ENCODE measurements around the gene HOXC11.
A peak's percentile ranks its signal among the peaks of the same experiment; 100 is the strongest.

HOXC11 gene

GRCh38 chr12:53998110-53998899, 25.4 kb downstream of the HOXC11 start:
- DNase-seq (ENCODE audit: low read depth): no peak

GRCh38 chr12:53998900-53999236, 25.9 kb downstream of the HOXC11 start:
- no peak for DNase-seq (ENCODE audit: low read depth)

GRCh38 chr12:53999559-54000115, 26.7 kb downstream of the HOXC11 start:
- no peak for DNase-seq (ENCODE audit: low read depth)

- DNase-seq (ENCODE audit: low read depth): no peak
Observed at GRCh38 chr12:54000116-54001114, 27.5 kb downstream of the HOXC11 start, which contains the start of gene HOXC9. Gene HOXC9, plus strand, starts transcription at chr12:54000161. Its CDS starts 28 bp downstream, at chr12:54000189.

GRCh38 chr12:54001283-54002187, 28.6 kb downstream of the HOXC11 start:
- DNase-seq (ENCODE audit: low read depth): no peak

- DNase-seq (ENCODE audit: low read depth): no peak
Observed at GRCh38 chr12:54002278-54002914, 29.5 kb downstream of the HOXC11 start.

- DNase-seq (ENCODE audit: low read depth): no peak
Observed at GRCh38 chr12:54002915-54003389, 30.0 kb downstream of the HOXC11 start.

GRCh38 chr12:54003625-54004024, 30.7 kb downstream of the HOXC11 start:
- no peak for DNase-seq (ENCODE audit: low read depth)

GRCh38 chr12:54004063-54004840, 31.3 kb downstream of the HOXC11 start:
- no peak for DNase-seq (ENCODE audit: low read depth)

GRCh38 chr12:54004841-54005530, 32.1 kb downstream of the HOXC11 start:
- no peak for DNase-seq (ENCODE audit: low read depth)

GRCh38 chr12:54005531-54005852, 32.6 kb downstream of the HOXC11 start:
- DNase-seq (ENCODE audit: low read depth): no peak

- peak; percentile 74 for DNase-seq (ENCODE audit: low read depth)
Observed at GRCh38 chr12:54005853-54006558, 33.1 kb downstream of the HOXC11 start.

GRCh38 chr12:54006559-54007220, 33.8 kb downstream of the HOXC11 start:
- no peak for DNase-seq (ENCODE audit: low read depth)

GRCh38 chr12:54007538-54008259, 34.8 kb downstream of the HOXC11 start:
- DNase-seq (ENCODE audit: low read depth): no peak

GRCh38 chr12:54008260-54008552, 35.3 kb downstream of the HOXC11 start:
- DNase-seq (ENCODE audit: low read depth): no peak

GRCh38 chr12:54009171-54010052, 36.5 kb downstream of the HOXC11 start:
- DNase-seq (ENCODE audit: low read depth): no peak
